ENCODE measurements around the gene PRKCG.
A peak's percentile ranks its signal among the peaks of the same experiment; 100 is the strongest.

- TF ChIP-seq CTCF (IDR thresholded peaks at IDR 0.05 in 2 of 3, conservative IDR thresholded peaks at IDR 0.05 in 1 of 3; ENCODE audit: borderline replicate concordance in 1 of 3, insufficient read depth in 1 of 3, low read depth in 2 of 3, low read length in 2 of 3) (no peak), EZH2 (IDR thresholded peaks at IDR 0.05) (no peak), JUND (IDR thresholded peaks at IDR 0.05) (no peak), POLR2A (IDR thresholded peaks at IDR 0.05; ENCODE audit: borderline replicate concordance, extremely low read depth, insufficient read depth, insufficient read length) (no peak), SP1 (IDR thresholded peaks at IDR 0.05; ENCODE audit: low read depth) (peak; percentile 30; the same call in 1 of the 2 replicates), POLR2AphosphoS5 (IDR thresholded peaks at IDR 0.05; ENCODE audit: low read depth, low read length) (no peak), EGR1 (IDR thresholded peaks at IDR 0.05; ENCODE audit: low read depth) (no peak), FOSL1 (IDR thresholded peaks at IDR 0.05; ENCODE audit: low read depth) (no peak), RAD21 (IDR thresholded peaks at IDR 0.05; ENCODE audit: low read depth) (no peak)
- TF ChIP-seq, protein P1, sequence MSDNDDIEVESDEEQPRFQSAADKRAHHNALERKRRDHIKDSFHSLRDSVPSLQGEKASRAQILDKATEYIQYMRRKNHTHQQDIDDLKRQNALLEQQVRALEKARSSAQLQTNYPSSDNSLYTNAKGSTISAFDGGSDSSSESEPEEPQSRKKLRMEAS (IDR thresholded peaks at IDR 0.05) = no peak
These were observed 16.8 kb downstream of the PRKCG start for GRCh38 chr19:53898636-53899341.
